HG03095 (cell line): ENCODE data around the gene SPOCK2.

ENCODE experiments used
- ATAC-seq: cut with Tn5 transposase; IDR thresholded peaks from one replicate; pipeline ENCODE4 v1.9.1; 2021; ENCODE audit warnings: moderate library complexity; ENCODE audit not compliant: unreplicated experiment

SPOCK2 gene

DNA sequence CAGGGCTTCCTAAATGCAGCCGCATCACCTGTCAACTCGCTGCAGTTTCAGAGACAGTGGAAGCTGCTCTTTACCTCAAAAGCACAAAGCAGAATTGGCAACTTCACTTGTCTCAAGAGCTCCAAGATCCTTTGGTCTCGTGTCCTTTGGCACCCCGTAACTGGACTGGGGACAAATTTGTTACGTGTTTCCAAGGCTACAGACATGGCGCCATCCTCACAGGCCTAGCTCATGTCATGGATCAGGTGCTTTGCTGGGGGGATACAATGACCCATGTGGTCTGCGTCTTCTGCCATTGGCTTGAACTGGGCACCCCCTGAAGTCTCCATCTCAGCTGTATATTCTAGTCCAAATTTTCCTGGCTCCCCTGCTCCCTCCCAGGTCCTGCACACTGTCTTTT is 75.6 kb downstream of the SPOCK2 start:
- no peak for ATAC-seq

DNA sequence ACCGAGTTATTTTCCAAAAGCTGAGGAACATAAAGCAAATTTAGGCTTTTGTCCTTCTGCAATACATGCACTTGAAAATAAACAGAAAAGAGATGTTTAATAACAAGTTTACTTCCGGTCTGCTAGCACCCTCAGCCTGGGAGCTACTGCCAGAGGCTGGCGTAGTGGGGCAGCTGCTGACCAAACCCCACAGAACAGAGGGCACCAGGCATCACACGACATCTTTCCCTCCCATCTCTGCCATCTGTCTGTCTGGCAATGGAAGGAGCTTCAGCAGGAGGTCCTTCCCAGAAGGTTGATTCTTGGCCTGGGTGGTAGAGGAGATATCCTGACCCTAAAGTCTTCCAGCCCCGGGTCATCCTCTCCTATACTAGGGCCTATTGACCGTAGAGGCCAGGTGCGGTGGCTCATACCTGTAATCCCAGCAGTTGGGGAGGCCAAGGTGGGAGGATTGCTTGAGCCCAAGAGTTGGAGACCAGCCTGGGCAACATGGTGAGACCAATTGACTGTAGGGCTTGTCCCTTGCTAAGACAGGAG is 76.3 kb downstream of the SPOCK2 start:
- no peak for ATAC-seq

DNA sequence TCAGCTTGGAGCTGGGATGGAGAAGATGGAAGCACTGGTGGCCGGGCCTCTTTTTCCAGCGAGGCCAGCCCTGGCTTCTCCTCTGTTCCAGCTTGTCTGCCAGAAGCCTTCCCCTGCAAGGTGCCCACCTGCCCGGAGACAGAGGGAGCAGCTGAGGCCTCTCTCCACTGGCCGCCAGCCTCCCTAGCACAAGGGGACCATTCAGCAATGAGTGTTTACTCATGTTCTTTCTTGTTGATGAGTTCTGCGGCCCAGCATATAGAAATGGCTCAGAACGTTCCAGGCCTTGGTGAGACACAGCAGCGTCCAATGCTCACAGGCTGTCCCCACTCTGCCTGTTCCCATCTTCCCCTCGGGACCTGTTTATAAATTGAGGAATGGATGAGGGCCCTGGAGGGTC is 76.9 kb downstream of the SPOCK2 start:
- ATAC-seq, result no peak

DNA sequence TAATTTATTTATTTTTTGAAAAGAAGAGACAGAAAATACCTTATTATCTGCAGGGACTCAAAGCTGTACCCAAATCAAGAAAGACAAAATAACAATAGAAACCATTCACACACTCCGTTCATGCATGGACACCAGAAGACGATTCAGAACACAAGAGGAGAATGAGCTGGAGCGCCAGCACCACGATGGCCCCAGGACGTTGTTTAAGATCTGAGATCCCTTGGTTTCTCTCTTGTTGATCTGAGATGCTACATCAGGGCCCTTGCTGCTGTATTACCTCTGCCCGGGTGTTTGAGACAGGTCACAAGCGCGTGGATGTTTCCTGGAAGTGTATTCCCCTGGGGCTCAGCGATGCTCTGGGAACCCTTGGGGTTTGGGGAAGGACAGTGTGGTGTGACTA is 77.3 kb downstream of the SPOCK2 start:
- ATAC-seq, result no peak

DNA sequence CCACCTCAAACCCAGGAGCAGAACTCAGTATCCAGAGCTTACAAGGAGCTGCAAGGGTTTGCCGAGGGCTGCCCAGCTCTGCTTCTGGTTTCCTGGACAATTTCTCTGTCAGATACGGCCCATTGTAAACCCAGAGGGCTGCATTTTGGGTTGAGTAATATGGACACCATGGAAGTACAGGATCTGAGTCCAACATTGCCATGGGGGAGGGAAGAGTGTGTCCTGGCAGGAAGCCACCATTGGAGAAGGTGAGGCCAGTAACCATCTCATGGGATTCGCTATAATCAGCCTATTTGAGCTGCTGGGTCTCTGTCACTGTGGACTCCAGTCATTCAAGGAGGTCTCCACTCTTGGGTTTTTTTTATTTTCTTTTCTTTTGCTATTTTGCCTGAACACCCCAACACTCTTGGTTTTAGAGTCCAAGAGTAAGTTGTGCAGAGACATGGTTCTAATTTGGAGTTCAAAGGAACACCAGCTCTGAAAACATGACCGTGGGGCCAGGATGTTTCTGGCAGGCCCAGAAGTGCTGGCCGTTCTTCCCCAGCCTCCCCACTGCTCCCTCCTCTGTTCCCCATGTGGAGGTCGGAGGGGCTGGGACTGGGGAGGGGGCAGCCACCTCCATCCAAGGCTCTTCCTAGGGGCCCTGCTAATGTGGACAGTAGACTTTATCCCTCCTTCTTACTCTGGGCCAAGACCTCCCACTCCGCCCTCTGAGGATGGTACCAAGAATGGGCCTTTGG is 77.9 kb downstream of the SPOCK2 start:
- no peak for ATAC-seq

DNA sequence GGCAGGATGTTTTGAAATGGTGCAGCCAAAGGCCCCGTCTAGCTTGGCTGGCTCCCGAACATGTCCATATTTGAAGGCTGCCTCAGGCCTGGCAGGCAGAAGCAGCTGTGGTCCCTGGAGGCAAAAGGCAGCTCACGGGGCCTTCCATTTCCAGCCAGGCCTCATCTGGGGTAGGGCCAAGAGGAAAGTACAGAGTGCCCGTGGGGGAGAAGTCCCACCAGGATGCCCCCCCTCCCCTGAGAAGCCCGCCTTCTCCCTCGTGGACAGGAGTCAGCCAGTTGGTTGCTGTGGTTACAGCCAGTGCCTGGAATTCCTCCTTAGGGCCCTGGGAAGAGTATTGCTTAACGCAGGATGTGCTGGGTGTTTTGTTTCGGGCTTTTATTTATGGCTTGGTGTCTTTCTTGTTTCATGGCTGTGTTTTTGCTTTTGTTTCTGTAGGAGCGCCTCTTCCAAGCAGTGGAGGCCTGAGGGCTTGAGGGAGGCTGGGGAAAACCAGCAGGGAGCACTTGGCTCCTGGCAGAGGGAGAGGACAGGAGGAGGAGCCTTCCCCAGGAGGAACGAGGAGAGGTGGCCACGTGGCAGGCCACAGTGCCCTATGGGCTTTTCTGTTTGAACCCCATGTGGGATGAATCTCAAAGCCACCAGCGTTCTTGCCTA is 78.8 kb downstream of the SPOCK2 start:
- ATAC-seq, result no peak

DNA sequence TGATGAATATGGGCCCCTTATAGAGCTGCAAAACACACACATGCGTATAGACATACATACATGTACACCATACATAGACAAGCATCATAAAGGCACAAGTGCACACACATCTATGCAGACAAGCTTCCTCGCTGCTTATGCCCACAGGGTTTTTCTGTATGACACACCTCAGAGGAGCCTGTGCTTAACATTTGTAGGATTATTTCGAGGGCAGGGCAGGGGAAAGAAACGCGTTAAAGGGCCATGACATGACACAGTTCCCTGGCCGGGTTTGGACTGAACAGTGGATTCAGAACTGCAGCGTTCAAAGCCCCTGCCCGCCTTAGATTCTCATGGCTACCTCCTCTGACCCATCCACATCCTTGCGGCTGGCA is 79.3 kb downstream of the SPOCK2 start:
- no peak for ATAC-seq
